OCI-LY7 (cell line): ENCODE results near the gene SLX4. TPM values are rescaled to one million over a fixed set of nuclear protein-coding genes. Genes with fewer than 3 reads are reported as not detected.

Source experiments
- BruUV-seq: library from RNA; stranded (reverse); fragments of 400-500 nt; replicated peaks from 2 replicates; lab custom pipeline; 2021; lab: Mats Ljungman, UMichigan
- CTCF ChIA-PET: fragments of 300-600 bp; sonication (Branson Sonifier 250); formaldehyde crosslinking; loops from one replicate; lab custom pipeline; 2022; ENCODE audit warnings: antibody characterized with exemption; ENCODE audit not compliant: unreplicated experiment; lab: Charles Lee
- POLR2A ChIA-PET: fragments of 300-600 bp; sonication (Branson Sonifier 250); formaldehyde crosslinking; loops from one replicate; lab custom pipeline; 2022; ENCODE audit warnings: antibody characterized with exemption; lab: Charles Lee
- DNase-seq: peaks from one replicate; pipeline ENCODE4 v3.0.0-alpha.2; 2015; ENCODE audit warnings: low spot score
- H2AFZ ChIP-seq: fragments of 200-600 bp; sonication (generic), shearing (Covaris generic); 2 replicates; pipeline ENCODE4 v1.6.1; 2014; ENCODE audit warnings: mild to moderate bottlenecking, antibody characterized with exemption, low read length, moderate library complexity
- H3K27ac ChIP-seq: fragments of 200-600 bp; sonication (generic); 2 replicates; pipeline ENCODE4 v1.5.1; 2014; ENCODE audit warnings: mixed run types, low read depth, mild to moderate bottlenecking, moderate library complexity, low read length, inconsistent platforms; ENCODE audit not compliant: poor library complexity, severe bottlenecking
- H3K36me3 ChIP-seq: fragments of 200-600 bp; sonication (generic); 2 replicates; pipeline ENCODE4 v1.6.1; 2014; ENCODE audit warnings: mild to moderate bottlenecking, antibody characterized with exemption, low read length, moderate library complexity, mixed read lengths; ENCODE audit not compliant: insufficient read depth
- H3K4me1 ChIP-seq: fragments of 200-600 bp; sonication (generic); 2 replicates; pipeline ENCODE4 v1.5.1; 2014; ENCODE audit warnings: mild to moderate bottlenecking, low read length; ENCODE audit not compliant: insufficient read depth, poor library complexity, severe bottlenecking
- H3K4me2 ChIP-seq: fragments of 200-600 bp; sonication (generic); 2 replicates; pipeline ENCODE4 v1.6.1; 2014; ENCODE audit warnings: mild to moderate bottlenecking, low read length
- H3K4me3 ChIP-seq: fragments of 200-600 bp; sonication (generic); 2 replicates; pipeline ENCODE4 v1.5.1; 2014; ENCODE audit warnings: mild to moderate bottlenecking, low read depth, low read length; ENCODE audit not compliant: poor library complexity, severe bottlenecking
- H3K79me2 ChIP-seq: fragments of 200-600 bp; sonication (generic); 2 replicates; pipeline ENCODE4 v1.6.1; 2016; ENCODE audit warnings: low read depth, mild to moderate bottlenecking, low read length, moderate library complexity, mixed read lengths; ENCODE audit not compliant: insufficient read depth
- H3K9me2 ChIP-seq: fragments of 200-600 bp; sonication (generic); 2 replicates; pipeline ENCODE4 v1.6.1; 2016; ENCODE audit warnings: mild to moderate bottlenecking, low read length, mixed read lengths; ENCODE audit not compliant: insufficient read depth
- H3K9me3 ChIP-seq: fragments of 200-600 bp; sonication (generic); 2 replicates; pipeline ENCODE4 v1.6.1; 2014; ENCODE audit warnings: mild to moderate bottlenecking, mixed run types, low read length, mixed read lengths
- H4K20me1 ChIP-seq: fragments of 200-600 bp; sonication (generic); 2 replicates; pipeline ENCODE4 v1.6.1; 2014; ENCODE audit warnings: mild to moderate bottlenecking, antibody characterized with exemption, low read length, moderate library complexity, mixed read lengths; ENCODE audit not compliant: insufficient read depth
- EZH2phosphoT487 ChIP-seq: fragments of 200-600 bp; sonication (generic); IDR thresholded peaks from 2 replicates; pipeline ENCODE4 v1.6.1; 2018; ENCODE audit warnings: low read depth, borderline replicate concordance, mild to moderate bottlenecking, mixed run types, antibody characterized with exemption, low read length, moderate library complexity, mixed read lengths
- intact Hi-C: fragments of 100-400 bp; cut with micrococcal nuclease; formaldehyde crosslinking; loops from one replicate; pipeline ENCODE4 v1.10.0; 2022; ENCODE audit not compliant: unreplicated experiment
- total RNA-seq, 2 experiments: library from RNA; depleted of rRNA in 1 of 2; stranded (reverse); fragments of >200 nt in 1 of 2; shearing (Covaris generic) in 1 of 2; gene quantifications; 2 replicates each; pipeline ENCODE4 v1.2.3, GENCODE V29; 2014 to 2022
- TF ChIP-seq, protein P1 (sequence below): fragments of 200-600 bp; sonication (generic); conservative IDR thresholded peaks from 2 replicates; pipeline ENCODE4 v1.5.1; 2014; ENCODE audit warnings: mild to moderate bottlenecking, antibody characterized with exemption, low read length, moderate library complexity, mixed read lengths

The SLX4 gene
- total RNA-seq, 2 experiments from 2014 or later, result 13.2 to 35.7 TPM

- H3K4me3 ChIP-seq, result peak overlapping the region; percentile 14
- intact Hi-C loops, result loop anchor here (1.0 kb wide), 1 partner anchor 11 kb away; no protein-coding TSS in a partner anchor
- H3K4me1 ChIP-seq, result peaks cover 20% of the 10 kb centered on the region
- ChIA-PET CTCF (no interaction called here), POLR2A (interaction anchor here (0.6 to 2.8 kb wide), 5 partner anchors 11 to 558 kb away, joined by 3 to 13 read pairs (median 3); no protein-coding TSS in a partner anchor)
- peak overlapping the region; percentile 68 for H3K27ac ChIP-seq
- H3K9me3 ChIP-seq, result no peaks in the 10 kb centered on the region
- no peaks in the 10 kb centered on the region for H4K20me1 ChIP-seq
- peak overlapping the region; percentile 88 for H2AFZ ChIP-seq
- BruUV-seq, result TSS peak; percentile 60
- peaks cover 19% of the 10 kb centered on the region; the same call in 1 of the 2 replicates for H3K36me3 ChIP-seq
- H3K9me2 ChIP-seq, result no peaks in the 10 kb centered on the region
- peak; percentile 75 for DNase-seq
- H3K79me2 ChIP-seq, result peaks cover 42% of the 10 kb centered on the region; the same call in 1 of the 2 replicates
- H3K4me2 ChIP-seq, result peak overlapping the region; percentile 59
- no peak for TF ChIP-seq EZH2phosphoT487
- TF ChIP-seq, protein P1, sequence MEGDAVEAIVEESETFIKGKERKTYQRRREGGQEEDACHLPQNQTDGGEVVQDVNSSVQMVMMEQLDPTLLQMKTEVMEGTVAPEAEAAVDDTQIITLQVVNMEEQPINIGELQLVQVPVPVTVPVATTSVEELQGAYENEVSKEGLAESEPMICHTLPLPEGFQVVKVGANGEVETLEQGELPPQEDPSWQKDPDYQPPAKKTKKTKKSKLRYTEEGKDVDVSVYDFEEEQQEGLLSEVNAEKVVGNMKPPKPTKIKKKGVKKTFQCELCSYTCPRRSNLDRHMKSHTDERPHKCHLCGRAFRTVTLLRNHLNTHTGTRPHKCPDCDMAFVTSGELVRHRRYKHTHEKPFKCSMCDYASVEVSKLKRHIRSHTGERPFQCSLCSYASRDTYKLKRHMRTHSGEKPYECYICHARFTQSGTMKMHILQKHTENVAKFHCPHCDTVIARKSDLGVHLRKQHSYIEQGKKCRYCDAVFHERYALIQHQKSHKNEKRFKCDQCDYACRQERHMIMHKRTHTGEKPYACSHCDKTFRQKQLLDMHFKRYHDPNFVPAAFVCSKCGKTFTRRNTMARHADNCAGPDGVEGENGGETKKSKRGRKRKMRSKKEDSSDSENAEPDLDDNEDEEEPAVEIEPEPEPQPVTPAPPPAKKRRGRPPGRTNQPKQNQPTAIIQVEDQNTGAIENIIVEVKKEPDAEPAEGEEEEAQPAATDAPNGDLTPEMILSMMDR, result no peak
Observed at GRCh38 chr16:3637371-3637923, 26.0 kb upstream of the SLX4 start.

- Histone ChIP-seq H3K4me3 (peak overlapping the region; percentile 36), H2AFZ (peak overlapping the region; percentile 53; the same call in 1 of the 2 replicates), H3K36me3 (0 out of 2 replicates have a peak, but pooled peaks cover 3% of the 10 kb centered on the region), H3K9me3 (no peaks in the 10 kb centered on the region), H3K27ac (peak overlapping the region; percentile 94), H3K4me1 (peaks cover 79% of the 10 kb centered on the region), H3K79me2 (peaks cover 60% of the 10 kb centered on the region), H3K9me2 (no peaks in the 10 kb centered on the region), H4K20me1 (no peaks in the 10 kb centered on the region), H3K4me2 (peak overlapping the region; percentile 96)
- POLR2A ChIA-PET, result interaction anchor here (0.6 to 2.0 kb wide), 10 partner anchors 11 to 507 kb away, joined by 3 to 13 read pairs (median 4); no protein-coding TSS in a partner anchor
- TF ChIP-seq, protein P1, result peak; percentile 77
- no peak for TF ChIP-seq EZH2phosphoT487
- BruUV-seq, result no TSS peak
- CTCF ChIA-PET, result no interaction called here
- DNase-seq, result peak; percentile 79
- intact Hi-C loops, result loop anchor here (1.0 to 10.0 kb wide), 3 partner anchors 11 to 471 kb away; partner anchors contain the start of gene DNASE1
Observed at GRCh38 chr16:3625911-3626732, 14.7 kb upstream of the SLX4 start.
